Kidney (tissue), 14 donors: ENCODE data around the gene RNF224. TPM values are rescaled to one million over a fixed set of nuclear protein-coding genes. Genes with fewer than 3 reads are reported as not detected.

Experiments
- DNase-seq, 5 donors: peaks; one replicate each; pipeline ENCODE4 v3.0.0-alpha.2; 2013 to 2020
- FAIRE-seq: peaks from 2 replicates; lab custom pipeline; 2012; peaks lifted over from hg19 to GRCh38; lab: Jason Lieb, UNC
- H3K27ac ChIP-seq, 2 donors: one replicate each; pipeline ENCODE4 v1.7.0; 2013; ENCODE audit warnings: low read depth in 2 of 2, low read length in 2 of 2, inconsistent platforms in 1 of 2
- H3K27me3 ChIP-seq: one replicate; pipeline ENCODE4 v1.7.1; 2013; ENCODE audit warnings: low read length, inconsistent platforms; ENCODE audit not compliant: control insufficient read depth, insufficient read depth
- H3K36me3 ChIP-seq, 3 donors: one replicate each; pipeline versions ENCODE4 v1.7.0 to v1.7.1; 2013; ENCODE audit warnings: low read length in 3 of 3, control low read depth in 1 of 3, inconsistent platforms in 1 of 3; ENCODE audit not compliant: insufficient read depth in 3 of 3, control insufficient read depth in 2 of 3
- H3K4me1 ChIP-seq, 3 donors: one replicate each; pipeline versions ENCODE4 v1.7.0 to v1.7.1; 2013; ENCODE audit warnings: low read length in 3 of 3, inconsistent platforms in 1 of 3, low read depth in 1 of 3; ENCODE audit not compliant: control insufficient read depth in 2 of 3, insufficient read depth in 2 of 3
- H3K4me3 ChIP-seq, 3 donors: one replicate each; pipeline versions ENCODE4 v1.7.0 to v1.8.1; 2013; ENCODE audit warnings: low read length in 3 of 3, control low read depth in 1 of 3, inconsistent platforms in 1 of 3
- H3K9ac ChIP-seq, 3 donors: one replicate each; pipeline versions ENCODE4 v1.7.0 to v1.7.1; 2013; ENCODE audit warnings: low read length in 3 of 3, control low read depth in 1 of 3, inconsistent platforms in 1 of 3
- H3K9me3 ChIP-seq, 3 donors: one replicate each; pipeline versions ENCODE4 v1.7.0 to v1.7.1; 2013; ENCODE audit warnings: low read length in 3 of 3, control low read depth in 1 of 3, inconsistent platforms in 1 of 3; ENCODE audit not compliant: control insufficient read depth in 2 of 3, insufficient read depth in 1 of 3
- CTCF ChIP-seq: IDR thresholded peaks from 3 replicates; pipeline ENCODE4 v1.5.1; 2012; ENCODE audit warnings: mild to moderate bottlenecking, moderate library complexity, borderline replicate concordance; ENCODE audit not compliant: insufficient read depth; ENCODE audit errors: extremely low read depth
- intact Hi-C: fragments of 100-400 bp; cut with DNase I; formaldehyde crosslinking; loops from one replicate; pipeline ENCODE4 v1.11.1; 2022
- polyA plus RNA-seq: library from polyadenylated mRNA; stranded (reverse); fragments of 350-450 nt; fragmentation: Illumina TruSeq; extraction: RNeasy Lipid Tissue Mini Kit (QIAGEN cat#74804); gene quantifications from one replicate; pipeline ENCODE4 v1.2.3, GENCODE V29; 2014; ENCODE audit warnings: low read depth, low replicate concordance; ENCODE audit not compliant: insufficient read depth
- total RNA-seq: library from RNA; stranded (reverse); fragmentation: NEBNext Ultra II Directional; extraction: Animal tissue kit (Norgen Biotek cat#: 25700); gene quantifications from one replicate; pipeline ENCODE4 v1.2.1, GENCODE V29; 2021
- donor health status: control.
- donor health status: control.
- donor health status: control.
- donor health status: control.
- donor health status: control.
- donor health status: DM: yes; HTN: yes; CAD: no.
- donor health status: Normal renal cell carcinoma (clear cell type).

Gene RNF224
- total and polyA plus RNA-seq, 2 donors from 2014 or later = 0.80 to 0.85 TPM

GRCh38 chr9:137251490-137252268 lies 24.4 kb downstream of the RNF224 start:
- H3K9ac ChIP-seq = no peak overlapping the region
- peaks cover 0 to 2% (median 0%) of the 10 kb centered on the region in 3 donors for H3K36me3 ChIP-seq
- FAIRE-seq = no peak
- H3K27ac ChIP-seq = no peak overlapping the region
- H3K4me1 ChIP-seq = peaks cover 0 to 19% (median 13%) of the 10 kb centered on the region in 3 donors
- DNase-seq = no peak
- intact Hi-C loops = no loop called here
- TF ChIP-seq CTCF = no peak
- no peaks in the 10 kb centered on the region for H3K27me3 ChIP-seq
- H3K9me3 ChIP-seq = no peaks in the 10 kb centered on the region
- H3K4me3 ChIP-seq = no peak overlapping the region

GRCh38 chr9:137252555-137253506 lies 25.5 kb downstream of the RNF224 start:
- DNase-seq (peak in 2 of 5 donors; percentile 46 to 51), FAIRE-seq (no peak)
- no peak overlapping the region for H3K4me3 ChIP-seq
- peaks cover 0 to 6% (median 0%) of the 10 kb centered on the region in 3 donors for H3K36me3 ChIP-seq
- TF ChIP-seq CTCF = no peak
- no peak overlapping the region for H3K27ac ChIP-seq
- no peaks in the 10 kb centered on the region for H3K9me3 ChIP-seq
- H3K9ac ChIP-seq = no peak overlapping the region
- H3K27me3 ChIP-seq = no peaks in the 10 kb centered on the region
- intact Hi-C loops = no loop called here
- H3K4me1 ChIP-seq = peaks cover 0 to 22% (median 13%) of the 10 kb centered on the region in 3 donors

GRCh38 chr9:137253717-137254623 lies 26.7 kb downstream of the RNF224 start:
- no peak for TF ChIP-seq CTCF
- peak overlapping the region; percentile 24 to 79 (median 54) for H3K4me3 ChIP-seq
- peaks cover 0 to 22% (median 13%) of the 10 kb centered on the region in 3 donors for H3K4me1 ChIP-seq
- peaks cover 0 to 6% (median 2%) of the 10 kb centered on the region in 3 donors for H3K36me3 ChIP-seq
- FAIRE-seq (no peak), DNase-seq (peak in 2 of 5 donors; percentile 47 to 58)
- peak overlapping the region; percentile 53 to 63 for H3K27ac ChIP-seq
- intact Hi-C loops = no loop called here
- H3K9ac ChIP-seq = peak overlapping the region in 2 of 3 donors; percentile 72 to 82
- no peaks in the 10 kb centered on the region for H3K9me3 ChIP-seq
- no peaks in the 10 kb centered on the region for H3K27me3 ChIP-seq
